ENCODE results near the gene GASK1A.

DNA sequence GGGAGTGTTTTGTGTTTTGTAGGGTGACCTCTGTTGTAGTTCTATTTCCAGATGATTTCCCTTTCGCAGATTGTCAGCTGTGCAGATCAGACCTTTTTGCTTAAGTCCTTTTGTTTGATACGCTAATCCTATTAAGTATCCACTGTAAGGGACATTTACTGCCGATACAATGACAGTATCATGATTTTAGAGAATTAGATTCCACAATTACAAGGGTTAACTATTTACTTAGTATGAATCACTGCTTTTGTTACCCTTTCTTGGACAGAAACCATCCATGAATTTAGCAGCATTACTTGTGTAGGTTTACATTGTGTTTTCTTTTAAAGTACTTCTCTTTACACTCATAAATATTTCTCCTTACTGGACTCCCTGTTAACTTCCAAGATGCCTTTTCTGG is 41.8 kb upstream of the GASK1A start:
- TF ChIP-seq, protein P1, sequence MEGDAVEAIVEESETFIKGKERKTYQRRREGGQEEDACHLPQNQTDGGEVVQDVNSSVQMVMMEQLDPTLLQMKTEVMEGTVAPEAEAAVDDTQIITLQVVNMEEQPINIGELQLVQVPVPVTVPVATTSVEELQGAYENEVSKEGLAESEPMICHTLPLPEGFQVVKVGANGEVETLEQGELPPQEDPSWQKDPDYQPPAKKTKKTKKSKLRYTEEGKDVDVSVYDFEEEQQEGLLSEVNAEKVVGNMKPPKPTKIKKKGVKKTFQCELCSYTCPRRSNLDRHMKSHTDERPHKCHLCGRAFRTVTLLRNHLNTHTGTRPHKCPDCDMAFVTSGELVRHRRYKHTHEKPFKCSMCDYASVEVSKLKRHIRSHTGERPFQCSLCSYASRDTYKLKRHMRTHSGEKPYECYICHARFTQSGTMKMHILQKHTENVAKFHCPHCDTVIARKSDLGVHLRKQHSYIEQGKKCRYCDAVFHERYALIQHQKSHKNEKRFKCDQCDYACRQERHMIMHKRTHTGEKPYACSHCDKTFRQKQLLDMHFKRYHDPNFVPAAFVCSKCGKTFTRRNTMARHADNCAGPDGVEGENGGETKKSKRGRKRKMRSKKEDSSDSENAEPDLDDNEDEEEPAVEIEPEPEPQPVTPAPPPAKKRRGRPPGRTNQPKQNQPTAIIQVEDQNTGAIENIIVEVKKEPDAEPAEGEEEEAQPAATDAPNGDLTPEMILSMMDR (IDR thresholded peaks at IDR 0.05; ENCODE audit: insufficient read depth, low read length, poor library complexity, severe bottlenecking), result no peak
- no peak for TF ChIP-seq EZH2phosphoT487 (conservative IDR thresholded peaks at IDR 0.05; ENCODE audit: low read length)

All from SU-DHL-6 (cell line).